Measurements from ENCODE around the gene LMO4.

Gene LMO4

GRCh38 chr1:87328272-87329050, at the start of gene LMO4:
TSS of gene LMO4 (plus strand) at chr1:87328880. CDS start at chr1:87332016, 3,136 bp downstream.
- DNase-seq = peak; percentile 89 to 95

- DNase-seq = no peak
These were observed 49.2 kb upstream of the LMO4 start for GRCh38 chr1:87279536-87279875.

GRCh38 chr1:87279966-87280535, 48.6 kb upstream of the LMO4 start:
- peak in 1 of 2 experiments; percentile 0 for DNase-seq

- DNase-seq = no peak
These were observed 44.0 kb upstream of the LMO4 start for GRCh38 chr1:87284456-87285240.

GRCh38 chr1:87291107-87291506, 37.6 kb upstream of the LMO4 start:
- no peak for DNase-seq

GRCh38 chr1:87292684-87293493, 35.8 kb upstream of the LMO4 start:
- DNase-seq = peak; percentile 40 to 41

GRCh38 chr1:87294633-87295032, 34.0 kb upstream of the LMO4 start:
- DNase-seq = no peak

GRCh38 chr1:87295445-87296110, 33.1 kb upstream of the LMO4 start:
- no peak for DNase-seq

- DNase-seq = no peak
These were observed 32.5 kb upstream of the LMO4 start for GRCh38 chr1:87296206-87296605.

- no peak for DNase-seq
These were observed 29.0 kb upstream of the LMO4 start for GRCh38 chr1:87299661-87300060.

- no peak for DNase-seq
These were observed 28.1 kb upstream of the LMO4 start for GRCh38 chr1:87300628-87301027.

- DNase-seq = no peak
These were observed 23.5 kb upstream of the LMO4 start for GRCh38 chr1:87305151-87305550.

- no peak for DNase-seq
These were observed 22.9 kb upstream of the LMO4 start for GRCh38 chr1:87305762-87306161.

GRCh38 chr1:87307306-87307705, 21.4 kb upstream of the LMO4 start:
- no peak for DNase-seq

- DNase-seq = no peak
These were observed 20.7 kb upstream of the LMO4 start for GRCh38 chr1:87307931-87308330.

GRCh38 chr1:87314091-87314490, 14.6 kb upstream of the LMO4 start:
- DNase-seq = no peak

- DNase-seq = no peak
These were observed 10.5 kb upstream of the LMO4 start for GRCh38 chr1:87318056-87318650.

GRCh38 chr1:87318806-87319205, 9.9 kb upstream of the LMO4 start:
- no peak for DNase-seq

GRCh38 chr1:87325982-87326738, 2.5 kb upstream of the LMO4 start:
- DNase-seq = peak; percentile 55 to 78

- no peak for DNase-seq
These were observed 1.1 kb upstream of the LMO4 start for GRCh38 chr1:87327376-87328271.

Measured in NCI-H2081 (cell line).